Activated CD8-positive, alpha-beta T cell treated with anti-CD3 and anti-CD28 coated beads for 36 hours (primary cell): Measurements from ENCODE around the gene PRND. TPM values are rescaled to one million over a fixed set of nuclear protein-coding genes. Genes with fewer than 3 reads are reported as not detected.

Experiments used
- ATAC-seq: fragments of 200-7000 bp; cut with Tn5 transposase; one replicate; pipeline ENCODE4 v1.10.0; 2021; ENCODE audit warnings: mild to moderate bottlenecking, moderate library complexity
- CTCF ChIA-PET: fragments of 350-600 bp; sonication (Branson Sonifier 250); formaldehyde crosslinking; loops from one replicate; lab custom pipeline; 2021; ENCODE audit warnings: antibody characterized with exemption; lab: Charles Lee
- POLR2A ChIA-PET: fragments of 350-600 bp; sonication (Branson Sonifier 250); formaldehyde crosslinking; loops from one replicate; lab custom pipeline; 2021; ENCODE audit warnings: antibody characterized with exemption; lab: Charles Lee
- DNase-seq: peaks from one replicate; pipeline ENCODE4 v3.0.0-alpha.2; 2020
- H3K27ac Mint-ChIP-seq: one replicate; pipeline ENCODE4 v1.8.0; 2021; ENCODE audit warnings: mild to moderate bottlenecking, mixed read lengths
- H3K27me3 Mint-ChIP-seq: one replicate; pipeline ENCODE4 v1.8.0; 2021; ENCODE audit warnings: mixed read lengths
- H3K36me3 Mint-ChIP-seq: one replicate; pipeline ENCODE4 v1.8.0; 2021; ENCODE audit warnings: low read depth, mixed read lengths
- H3K4me1 Mint-ChIP-seq: one replicate; pipeline ENCODE4 v1.8.0; 2021; ENCODE audit warnings: low read depth, mixed read lengths
- H3K4me3 Mint-ChIP-seq: one replicate; pipeline ENCODE4 v1.8.0; 2021; ENCODE audit warnings: mild to moderate bottlenecking, moderate library complexity, mixed read lengths
- H3K9me3 Mint-ChIP-seq: one replicate; pipeline ENCODE4 v1.8.0; 2021; ENCODE audit warnings: mixed read lengths
- CTCF ChIP-seq: fragments of 200-600 bp; IDR thresholded peaks from one replicate; pipeline ENCODE4 v1.8.0; 2022; ENCODE audit warnings: antibody characterized with exemption, mild to moderate bottlenecking
- intact Hi-C: fragments of 100-400 bp; cut with micrococcal nuclease; formaldehyde crosslinking; loops from one replicate; pipeline ENCODE4 v1.10.0; 2022
- total RNA-seq, 2 experiments: library from RNA; stranded (reverse); gene quantifications; one replicate each; pipeline ENCODE4 v1.2.3, GENCODE V29; 2021

The PRND gene
- total RNA-seq, 2 experiments from 2014 or later: not detected

GRCh38 chr20:4726710-4727397 is 5.1 kb downstream of the PRND start:
- POLR2A ChIA-PET: interaction anchor here (1.3 kb wide), 1 partner anchor 121 kb away, joined by 4 read pairs; no protein-coding TSS in a partner anchor
- ATAC-seq (peak; percentile 64), DNase-seq (peak; percentile 77)
- intact Hi-C loops: no loop called here
- no peaks in the 10 kb centered on the region for H3K36me3 Mint-ChIP-seq
- peaks cover 11% of the 10 kb centered on the region for H3K4me1 Mint-ChIP-seq
- no peaks in the 10 kb centered on the region for H3K9me3 Mint-ChIP-seq
- CTCF ChIA-PET: interaction anchor here (0.9 to 3.0 kb wide), 5 partner anchors 10 to 229 kb away, joined by 3 to 16 read pairs (median 3); no protein-coding TSS in a partner anchor
- TF ChIP-seq CTCF: no peak
- no peaks in the 10 kb centered on the region for H3K27me3 Mint-ChIP-seq
- peak overlapping the region; percentile 18 for H3K27ac Mint-ChIP-seq
- H3K4me3 Mint-ChIP-seq: peak overlapping the region; percentile 40

GRCh38 chr20:4728120-4728760 is 6.5 kb downstream of the PRND start:
- TF ChIP-seq CTCF: no peak
- Mint-ChIP-seq H3K36me3 (no peaks in the 10 kb centered on the region), H3K27ac (no peak overlapping the region), H3K4me3 (no peak overlapping the region), H3K9me3 (no peaks in the 10 kb centered on the region), H3K4me1 (peaks cover 11% of the 10 kb centered on the region), H3K27me3 (peaks cover 7% of the 10 kb centered on the region)
- DNase-seq (no peak), ATAC-seq (no peak)
- intact Hi-C loops: no loop called here
- POLR2A ChIA-PET: no interaction called here
- CTCF ChIA-PET: interaction anchor here (0.6 to 3.3 kb wide), 4 partner anchors 12 to 136 kb away, joined by 3 to 17 read pairs (median 4); no protein-coding TSS in a partner anchor

GRCh38 chr20:4729265-4729664 is 7.6 kb downstream of the PRND start:
- Mint-ChIP-seq H3K4me3 (no peak overlapping the region), H3K36me3 (no peaks in the 10 kb centered on the region), H3K27me3 (peaks cover 9% of the 10 kb centered on the region), H3K9me3 (no peaks in the 10 kb centered on the region), H3K27ac (no peak overlapping the region), H3K4me1 (peaks cover 11% of the 10 kb centered on the region)
- TF ChIP-seq CTCF: no peak
- ATAC-seq (peak; percentile 45), DNase-seq (peak; percentile 33)
- intact Hi-C loops: no loop called here
- CTCF ChIA-PET: interaction anchor here (3.3 kb wide), 1 partner anchor 11 kb away, joined by 17 read pairs; no protein-coding TSS in a partner anchor
- POLR2A ChIA-PET: no interaction called here

- intact Hi-C loops: no loop called here
- ATAC-seq: no peak
- Mint-ChIP-seq H3K9me3 (no peaks in the 10 kb centered on the region), H3K27ac (no peak overlapping the region), H3K4me1 (peaks cover 11% of the 10 kb centered on the region), H3K36me3 (no peaks in the 10 kb centered on the region), H3K4me3 (no peak overlapping the region), H3K27me3 (peaks cover 13% of the 10 kb centered on the region)
- POLR2A ChIA-PET: interaction anchor here (1.2 kb wide), 1 partner anchor 9 kb away, joined by 3 read pairs; no protein-coding TSS in a partner anchor
- CTCF ChIA-PET: interaction anchor here (3.3 kb wide), 1 partner anchor 10 kb away, joined by 17 read pairs; no protein-coding TSS in a partner anchor
- no peak for DNase-seq
- TF ChIP-seq CTCF: no peak
Observed at GRCh38 chr20:4730780-4731179, 9.1 kb downstream of the PRND start.
